Suppressor macrophage treated with lipopolysaccharide for 1 hour (primary cell): ENCODE measurements around the gene BCO1.
A peak's percentile ranks its signal among the peaks of the same experiment; 100 is the strongest.

Experiments used
- DNase-seq, 3 donors: peaks; one replicate each; pipeline ENCODE4 v3.0.0-alpha.2; 2020 to 2022

The BCO1 gene

GRCh38 chr16:81276323-81276722 lies 37.8 kb downstream of the BCO1 start:
- DNase-seq: no peak

GRCh38 chr16:81277541-81278080 lies 39.1 kb downstream of the BCO1 start:
- no peak for DNase-seq

GRCh38 chr16:81278526-81278925 lies 40.0 kb downstream of the BCO1 start:
- no peak for DNase-seq

GRCh38 chr16:81279392-81279791 lies 40.9 kb downstream of the BCO1 start:
- DNase-seq: peak; percentile 31 to 57 (median 53)

GRCh38 chr16:81280393-81280792 lies 41.9 kb downstream of the BCO1 start:
- DNase-seq: no peak

GRCh38 chr16:81283044-81283443 lies 44.6 kb downstream of the BCO1 start:
- no peak for DNase-seq

DNA sequence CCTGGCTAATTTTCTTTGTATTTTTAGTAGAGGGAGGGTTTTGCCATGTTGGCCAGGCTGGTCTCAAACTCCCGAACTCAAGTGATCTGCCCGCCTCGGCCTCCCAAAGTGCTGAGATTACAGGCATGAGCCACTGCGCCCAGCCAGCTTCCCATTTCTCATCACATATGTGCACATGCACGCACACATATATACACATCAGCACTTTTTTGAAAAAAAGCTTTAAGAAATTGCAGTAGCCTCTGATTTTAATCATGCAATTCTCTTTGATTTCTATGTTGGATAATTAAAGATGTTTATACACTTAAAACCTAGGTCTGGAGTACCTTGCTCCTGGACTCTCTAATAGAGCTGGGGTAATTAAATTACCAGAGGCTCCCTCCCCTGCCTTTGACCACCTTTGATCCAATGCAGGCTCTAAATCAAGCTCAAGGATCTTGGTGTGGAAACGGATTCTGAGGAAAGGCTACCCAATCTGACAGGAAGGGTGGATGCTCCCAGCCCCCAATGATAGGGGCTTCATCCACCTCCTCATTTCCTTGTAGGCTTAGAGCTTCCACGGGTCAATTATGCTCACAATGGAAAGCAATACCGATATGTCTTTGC lies 46.6 kb downstream of the BCO1 start:
- DNase-seq: no peak

- no peak for DNase-seq
Measured at GRCh38 chr16:81286190-81286589, 47.7 kb downstream of the BCO1 start.

GRCh38 chr16:81291117-81291516 lies 52.6 kb downstream of the BCO1 start:
- DNase-seq: no peak

GRCh38 chr16:81292936-81293335 lies 54.4 kb downstream of the BCO1 start:
- DNase-seq: no peak

DNA sequence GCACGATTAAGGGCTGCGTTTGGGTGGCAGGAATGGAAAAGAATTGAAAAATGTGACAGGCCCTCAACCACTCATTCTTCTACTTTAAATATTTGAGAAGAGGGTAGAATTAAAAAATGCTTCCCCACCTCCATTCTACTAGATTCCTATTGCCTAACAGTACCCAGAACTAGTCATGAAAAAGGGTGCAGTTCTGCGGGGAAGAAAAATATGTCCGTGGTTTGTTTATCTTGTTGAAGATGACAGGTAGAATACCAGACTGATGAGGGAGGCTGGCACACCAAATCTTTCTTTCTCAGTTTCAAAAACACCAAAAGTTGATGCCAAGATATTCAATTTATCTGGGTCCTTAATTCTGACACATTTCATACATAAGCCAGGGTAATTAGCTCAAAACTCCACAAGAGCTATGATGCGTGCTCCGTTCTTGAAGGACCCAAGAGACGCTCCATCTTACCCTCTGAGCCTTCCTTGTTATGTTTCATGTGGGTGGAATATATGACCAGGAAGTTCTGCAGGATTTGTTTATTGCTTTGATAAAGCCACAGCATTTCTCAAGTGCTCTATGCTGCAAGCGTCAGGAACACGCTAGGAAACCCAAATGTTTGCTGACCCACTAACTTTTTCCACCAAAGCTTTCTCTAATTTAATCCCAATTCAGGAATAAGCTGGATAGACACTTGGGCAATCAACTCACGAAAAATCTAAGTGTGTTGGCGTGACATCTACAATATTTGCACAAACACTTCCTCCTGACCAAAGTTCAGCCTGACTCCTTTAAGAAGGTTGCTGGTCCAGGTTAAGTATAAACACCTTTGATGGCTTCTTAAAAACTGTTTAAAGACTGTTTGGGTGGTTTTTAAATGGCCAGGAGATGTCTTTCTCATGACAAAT lies 55.7 kb downstream of the BCO1 start:
- DNase-seq: no peak

- DNase-seq: no peak
Measured at GRCh38 chr16:81296631-81297030, 58.1 kb downstream of the BCO1 start.

DNA sequence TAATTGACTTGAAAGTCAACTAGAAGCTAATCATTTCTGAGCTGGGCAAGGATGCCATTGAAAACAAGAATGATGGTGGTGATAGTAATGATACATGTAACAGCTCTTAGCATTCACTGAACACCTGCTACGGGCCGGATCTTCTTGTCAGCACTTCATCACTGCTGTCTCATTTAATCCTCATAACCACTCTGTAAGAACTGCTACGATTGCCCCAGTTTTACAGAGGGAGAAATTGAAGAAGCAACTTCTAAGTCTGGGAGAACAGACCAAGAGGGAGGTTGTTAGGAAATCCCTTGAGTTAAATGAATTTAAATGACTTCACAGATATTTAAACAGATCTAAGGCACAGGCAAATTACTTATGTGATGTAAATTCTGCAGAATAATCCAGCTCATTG lies 69.3 kb downstream of the BCO1 start:
- DNase-seq: no peak

DNA sequence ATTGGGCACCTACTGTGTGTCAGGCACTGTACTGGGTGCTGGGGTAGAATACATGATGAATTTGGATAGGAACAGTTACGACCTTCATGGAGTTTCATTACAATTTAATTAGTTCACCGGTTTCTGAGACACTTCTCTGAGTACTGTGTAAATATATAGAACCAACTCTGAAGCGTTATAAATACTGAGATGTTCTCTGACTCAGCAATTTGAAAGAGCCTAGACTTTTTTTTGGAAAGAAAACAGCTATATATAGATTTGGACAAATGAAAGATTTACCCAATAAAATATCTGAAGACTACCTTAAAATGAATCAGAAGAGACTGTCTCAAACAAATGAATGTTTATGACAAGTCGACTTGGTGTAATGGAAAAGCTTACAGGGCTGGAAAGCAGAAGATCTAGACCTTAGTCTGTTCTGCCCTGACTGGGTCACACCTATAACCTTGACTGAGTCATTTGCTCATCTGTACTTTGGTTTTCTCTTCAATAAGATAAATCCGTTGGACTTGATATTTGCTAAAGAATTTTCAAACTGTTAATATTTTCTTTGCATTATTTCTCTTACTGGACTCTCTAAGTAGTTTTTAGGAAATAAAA lies 71.7 kb downstream of the BCO1 start:
- no peak for DNase-seq

- DNase-seq: no peak
Measured at GRCh38 chr16:81311762-81312161, 73.3 kb downstream of the BCO1 start.

GRCh38 chr16:81313701-81314602 lies 75.5 kb downstream of the BCO1 start:
- no peak for DNase-seq

- DNase-seq: peak; percentile 96 to 98 (median 97)
Measured at GRCh38 chr16:81314603-81315270, 76.2 kb downstream of the BCO1 start, which contains the start of gene GAN. Gene GAN (plus strand): TSS chr16:81314962. CDS start chr16:81315114, 152 bp downstream.

GRCh38 chr16:81315271-81316175 lies 77.0 kb downstream of the BCO1 start:
- DNase-seq: peak; percentile 69 to 90 (median 78)

DNA sequence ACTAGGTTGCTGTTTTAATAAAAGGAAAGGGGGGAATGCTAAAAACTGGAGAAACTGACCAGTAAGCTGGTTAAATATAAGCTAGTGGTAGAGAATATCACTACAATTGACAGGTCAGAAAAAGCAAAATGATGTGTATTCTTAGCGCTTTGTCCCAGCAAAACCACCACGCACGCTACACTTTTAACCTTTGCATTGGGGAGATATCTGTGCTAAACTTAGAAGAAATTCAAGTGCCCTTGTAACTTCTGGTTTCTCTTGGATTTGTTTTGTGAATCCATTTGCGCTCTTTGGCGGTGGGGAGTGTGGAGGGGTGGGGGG lies 77.6 kb downstream of the BCO1 start:
- no peak for DNase-seq

- DNase-seq: no peak
Measured at GRCh38 chr16:81318711-81319110, 80.2 kb downstream of the BCO1 start.
